Thyroid gland (tissue), 4 donors: ENCODE measurements around the gene DDX51.

Experiments
- POLR2A ChIP-seq, 2 donors: fragments of 450-650 bp; IDR thresholded peaks; one replicate each; pipeline ENCODE4 v1.6.1; 2017; ENCODE audit warnings: antibody characterized with exemption in 2 of 2, mild to moderate bottlenecking in 2 of 2, moderate library complexity in 1 of 2
- TF ChIP-seq, protein P1 (sequence below), 6 experiments: fragments of 200-600 bp in 3 of 6; fragments of 450-650 bp in 3 of 6; sonication (generic) in 3 of 6; IDR thresholded peaks; one replicate each; pipeline ENCODE4 v1.5.1; 2016 to 2019; ENCODE audit warnings: antibody characterized with exemption in 6 of 6, mild to moderate bottlenecking in 2 of 6, inconsistent platforms in 1 of 6, moderate library complexity in 1 of 6

DNA sequence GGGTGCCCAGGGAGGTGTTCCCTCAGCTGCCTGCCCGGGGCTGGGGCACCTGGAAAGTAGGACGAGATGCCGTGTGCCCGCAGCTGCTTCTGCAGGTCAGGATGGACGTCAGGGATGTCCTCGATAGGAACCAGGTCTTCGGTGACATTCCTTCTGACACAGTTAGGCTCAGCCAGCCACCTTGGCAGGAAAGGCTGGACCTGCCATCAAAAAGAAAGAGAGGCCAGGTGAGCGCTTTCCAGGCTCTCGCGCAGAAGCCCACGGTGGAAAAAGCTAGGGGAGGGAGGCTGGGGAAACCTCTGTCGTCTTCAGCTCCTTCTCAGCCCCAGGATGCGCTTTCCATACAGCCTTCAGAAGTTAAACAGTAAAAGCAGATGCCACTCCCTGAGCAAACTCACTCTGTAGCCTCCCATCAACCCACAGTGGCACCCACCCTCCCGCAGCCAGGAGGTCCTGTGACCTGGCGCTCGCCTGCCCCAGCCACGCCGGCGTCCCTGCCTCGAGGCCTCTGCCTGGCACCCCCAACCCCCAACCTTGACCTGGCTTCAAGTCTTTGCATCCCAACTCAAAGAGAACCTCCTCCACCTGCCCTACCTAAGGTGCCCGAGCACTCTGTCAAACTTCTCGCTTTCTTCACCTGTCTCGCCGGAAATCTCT, 1.3 kb downstream of the DDX51 start:
- TF ChIP-seq, protein P1, sequence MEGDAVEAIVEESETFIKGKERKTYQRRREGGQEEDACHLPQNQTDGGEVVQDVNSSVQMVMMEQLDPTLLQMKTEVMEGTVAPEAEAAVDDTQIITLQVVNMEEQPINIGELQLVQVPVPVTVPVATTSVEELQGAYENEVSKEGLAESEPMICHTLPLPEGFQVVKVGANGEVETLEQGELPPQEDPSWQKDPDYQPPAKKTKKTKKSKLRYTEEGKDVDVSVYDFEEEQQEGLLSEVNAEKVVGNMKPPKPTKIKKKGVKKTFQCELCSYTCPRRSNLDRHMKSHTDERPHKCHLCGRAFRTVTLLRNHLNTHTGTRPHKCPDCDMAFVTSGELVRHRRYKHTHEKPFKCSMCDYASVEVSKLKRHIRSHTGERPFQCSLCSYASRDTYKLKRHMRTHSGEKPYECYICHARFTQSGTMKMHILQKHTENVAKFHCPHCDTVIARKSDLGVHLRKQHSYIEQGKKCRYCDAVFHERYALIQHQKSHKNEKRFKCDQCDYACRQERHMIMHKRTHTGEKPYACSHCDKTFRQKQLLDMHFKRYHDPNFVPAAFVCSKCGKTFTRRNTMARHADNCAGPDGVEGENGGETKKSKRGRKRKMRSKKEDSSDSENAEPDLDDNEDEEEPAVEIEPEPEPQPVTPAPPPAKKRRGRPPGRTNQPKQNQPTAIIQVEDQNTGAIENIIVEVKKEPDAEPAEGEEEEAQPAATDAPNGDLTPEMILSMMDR (IDR thresholded peaks at IDR 0.05), result no peak
- TF ChIP-seq POLR2A (IDR thresholded peaks at IDR 0.05), result no peak
